ENCODE results near the gene CSNK1G2. TPM values are rescaled to one million over a fixed set of nuclear protein-coding genes. Genes with fewer than 3 reads are reported as not detected.
A peak's percentile ranks its signal among the peaks of the same experiment; 100 is the strongest.

CSNK1G2 gene
- total and polyA plus RNA-seq, 12 donors: 30.0 to 120 (median 73.6) TPM

GRCh38 chr19:1961000-1961883, 20.3 kb downstream of the CSNK1G2 start:
- intact Hi-C loops (cut with DNase I): no loop called here
- no peak for DNase-seq
- peaks cover 0 to 9% of the 10 kb centered on the region in 2 donors for H3K4me1 ChIP-seq (replicated peaks in 1 of 2)
- H3K36me3 ChIP-seq (replicated peaks in 1 of 2): no peaks in the 10 kb centered on the region
- TF ChIP-seq CTCF (IDR thresholded peaks at IDR 0.05): no peak
- TF ChIP-seq POLR2A (IDR thresholded peaks at IDR 0.05): no peak
- 81 to 90% (median 85%) methylated on average over 15 to 42 of the region's 42 CpGs for WGBS, 4 donors
- H3K4me3 ChIP-seq: no peak overlapping the region
- H3K27ac ChIP-seq: no peak overlapping the region
- H3K9me3 ChIP-seq (replicated peaks in 1 of 3): no peaks in the 10 kb centered on the region
- no peaks in the 10 kb centered on the region for H3K27me3 ChIP-seq

DNA sequence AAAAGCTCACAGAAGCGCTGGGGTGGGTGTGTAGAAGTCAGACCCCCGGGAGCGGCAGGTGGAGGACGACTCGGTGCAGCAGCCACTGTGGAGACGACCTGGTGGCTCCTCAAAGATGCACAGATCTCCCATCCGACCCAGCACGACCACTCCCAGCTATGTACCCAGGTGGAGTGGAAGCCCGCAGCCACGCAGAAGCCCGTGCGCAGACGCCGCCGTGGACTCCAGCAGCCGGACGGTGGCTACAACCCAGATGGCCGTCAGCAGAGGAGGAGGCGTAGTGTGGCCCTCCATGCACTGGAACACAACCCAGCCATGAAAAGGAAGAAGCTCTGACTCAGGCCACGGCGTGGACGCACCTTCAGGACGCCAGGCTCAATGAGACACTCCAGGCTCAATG, 21.7 kb downstream of the CSNK1G2 start:
- H3K36me3 ChIP-seq (replicated peaks in 1 of 2): no peaks in the 10 kb centered on the region
- DNase-seq: no peak
- no peaks in the 10 kb centered on the region for H3K27me3 ChIP-seq
- H3K4me3 ChIP-seq: no peak overlapping the region
- no peaks in the 10 kb centered on the region for H3K9me3 ChIP-seq (replicated peaks in 1 of 3)
- no peak overlapping the region for H3K27ac ChIP-seq
- TF ChIP-seq CTCF (IDR thresholded peaks at IDR 0.05): no peak
- no peak for TF ChIP-seq POLR2A (IDR thresholded peaks at IDR 0.05)
- intact Hi-C loops (cut with DNase I): no loop called here
- WGBS, 4 donors: 90 to 98% (median 95%) methylated on average over 6 to 23 of the region's 23 CpGs
- no peaks in the 10 kb centered on the region for H3K4me1 ChIP-seq (replicated peaks in 1 of 2)

DNA sequence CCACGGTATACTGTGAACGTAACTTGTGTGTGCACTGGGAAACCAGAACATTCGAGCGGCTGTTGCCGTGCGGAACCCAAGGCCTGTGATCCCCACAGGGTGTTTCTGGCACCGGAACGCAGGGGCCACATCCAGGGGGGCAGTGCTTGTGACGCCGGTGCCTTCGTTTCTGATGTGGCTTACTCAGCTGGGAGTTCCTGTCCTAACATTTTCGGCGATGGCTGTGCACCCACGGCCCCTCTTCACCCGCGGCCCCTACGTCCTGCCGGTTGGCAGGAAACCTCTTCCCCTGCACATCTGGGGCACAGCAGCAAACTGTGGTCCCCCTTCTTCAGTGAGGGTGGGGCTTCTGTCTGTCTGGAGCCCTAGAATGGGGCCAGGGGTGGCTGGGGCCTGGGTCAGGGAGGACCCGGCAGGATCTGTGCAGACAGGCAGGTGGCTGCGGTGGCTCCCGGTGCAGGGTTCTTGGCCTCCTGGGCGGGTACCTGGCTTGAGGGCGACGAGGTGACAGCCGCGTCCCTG, 26.2 kb downstream of the CSNK1G2 start:
- no peak for DNase-seq
- H3K36me3 ChIP-seq (replicated peaks in 1 of 2): peaks cover 0 to 9% of the 10 kb centered on the region in 2 donors
- no peak overlapping the region for H3K4me3 ChIP-seq
- H3K4me1 ChIP-seq (replicated peaks in 1 of 2): peaks cover 0 to 5% of the 10 kb centered on the region in 2 donors
- TF ChIP-seq CTCF (IDR thresholded peaks at IDR 0.05): no peak
- no peak for TF ChIP-seq POLR2A (IDR thresholded peaks at IDR 0.05)
- no peak overlapping the region for H3K27ac ChIP-seq
- no peaks in the 10 kb centered on the region for H3K9me3 ChIP-seq (replicated peaks in 1 of 3)
- 83 to 90% (median 88%) methylated on average over 7 to 26 of the region's 26 CpGs for WGBS, 4 donors
- intact Hi-C loops (cut with DNase I): no loop called here
- no peaks in the 10 kb centered on the region for H3K27me3 ChIP-seq

DNA sequence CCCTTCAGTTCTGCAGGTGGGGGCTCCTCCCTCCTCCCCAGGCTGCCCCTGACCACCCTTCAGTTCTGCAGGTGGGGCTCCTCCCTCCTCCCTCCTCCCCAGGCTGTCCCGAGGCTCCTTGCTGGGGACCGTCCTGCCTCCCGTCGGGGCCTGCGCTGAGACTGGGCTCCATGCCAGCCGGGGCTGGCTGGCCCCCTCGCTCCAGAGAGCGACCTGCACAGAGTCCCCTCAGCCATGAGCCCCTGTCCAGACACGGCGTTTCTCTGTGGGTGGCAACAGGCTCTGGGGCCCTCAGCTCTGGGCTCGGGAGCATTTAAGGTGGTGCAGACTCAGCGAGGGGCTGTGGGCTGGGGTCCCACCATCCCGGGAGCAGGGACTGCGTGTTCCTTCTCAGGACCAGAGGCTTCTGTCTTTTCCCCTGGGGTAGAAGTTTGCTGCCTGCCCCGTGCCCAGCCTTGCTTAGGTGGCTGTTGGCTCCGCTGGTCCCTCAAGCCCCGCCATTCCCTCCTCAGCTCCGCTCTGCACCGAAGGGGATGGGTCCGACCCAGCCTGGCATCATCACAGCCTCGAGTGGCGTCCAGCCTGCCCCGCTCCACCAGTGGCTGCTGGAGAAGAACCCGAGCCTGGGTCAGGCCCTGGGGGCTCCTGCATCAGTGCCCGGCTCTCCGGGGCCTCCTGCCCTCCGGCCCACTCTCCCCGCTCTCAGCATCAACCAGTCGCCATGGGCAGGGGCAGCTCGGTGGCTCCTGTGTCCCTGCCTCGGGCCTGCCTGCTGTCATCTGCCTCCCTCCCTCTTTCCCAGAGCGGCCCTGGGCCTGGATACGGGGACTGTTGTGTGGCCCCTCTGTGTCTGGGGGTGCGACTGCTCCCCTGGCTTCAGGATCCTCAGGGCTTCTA, 27.6 kb downstream of the CSNK1G2 start:
- TF ChIP-seq POLR2A (IDR thresholded peaks at IDR 0.05) (no peak), CTCF (IDR thresholded peaks at IDR 0.05) (no peak)
- no peaks in the 10 kb centered on the region for H3K9me3 ChIP-seq (replicated peaks in 1 of 3)
- WGBS, 4 donors: 70 to 94% (median 76%) methylated on average over 10 to 34 of the region's 34 CpGs

More for the DNA sequence above, 27.6 kb downstream of the CSNK1G2 start:
- Histone ChIP-seq H3K36me3 (replicated peaks in 1 of 2) (peaks cover 0 to 9% of the 10 kb centered on the region in 2 donors), H3K27ac (peak overlapping the region in 1 of 5 donors; percentile 34), H3K4me1 (replicated peaks in 1 of 2) (peaks cover 0 to 5% of the 10 kb centered on the region in 2 donors), H3K4me3 (no peak overlapping the region), H3K27me3 (no peaks in the 10 kb centered on the region)
- intact Hi-C loops (cut with DNase I): no loop called here
- DNase-seq: no peak
